BE2C (cell line): ENCODE measurements around the gene RGMB.

Experiments
- DNase-seq: peaks from one replicate; pipeline ENCODE4 v3.0.0-alpha.2; 2020
- H3K27me3 ChIP-seq: fragments of 250-450 bp; sonication (Bioruptor Pico); 2 replicates; pipeline ENCODE4 v1.5.1; 2020; ENCODE audit warnings: mild to moderate bottlenecking
- H3K36me3 ChIP-seq: fragments of 250-450 bp; sonication (Bioruptor Pico); 2 replicates; pipeline ENCODE4 v1.5.1; 2020; ENCODE audit warnings: mild to moderate bottlenecking
- H3K4me1 ChIP-seq: fragments of 250-450 bp; sonication (Bioruptor Pico); 2 replicates; pipeline ENCODE4 v1.5.1; 2020
- H3K4me3 ChIP-seq: 2 replicates; pipeline ENCODE4 v1.5.1; 2011; ENCODE audit warnings: low read depth, low read length
- H3K9me3 ChIP-seq: fragments of 250-450 bp; sonication (Bioruptor Pico); 2 replicates; pipeline ENCODE4 v1.5.1; 2020
- TF ChIP-seq, protein P1 (sequence below): IDR thresholded peaks from 2 replicates; pipeline ENCODE4 v1.5.1; 2012; ENCODE audit warnings: mild to moderate bottlenecking, low read depth, low read length

RGMB gene

DNA sequence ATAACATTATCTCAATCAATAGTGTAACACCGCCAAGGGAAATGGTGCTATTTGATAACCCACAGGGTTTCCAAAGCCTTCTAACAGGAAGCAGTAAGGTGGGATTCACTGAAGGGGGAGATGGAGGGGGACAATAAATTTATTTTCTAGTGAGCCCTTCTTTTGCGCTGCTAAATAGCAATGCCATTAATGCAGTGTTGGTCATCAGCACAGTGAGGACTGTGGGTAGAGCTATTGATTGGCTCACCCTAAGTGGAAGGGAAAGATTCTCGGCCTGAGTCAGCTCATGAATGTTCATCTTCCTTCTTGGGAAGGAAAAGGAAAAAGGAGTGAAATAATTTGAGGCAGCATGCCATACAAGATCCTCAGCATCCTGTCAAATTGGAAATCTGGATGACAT is 25.4 kb downstream of the RGMB start:
- no peak for DNase-seq
- Histone ChIP-seq H3K9me3 (no peaks in the 10 kb centered on the region), H3K4me3 (no peak overlapping the region), H3K36me3 (peaks cover 8% of the 10 kb centered on the region), H3K4me1 (peaks cover 13% of the 10 kb centered on the region), H3K27me3 (no peaks in the 10 kb centered on the region)
- TF ChIP-seq, protein P1, sequence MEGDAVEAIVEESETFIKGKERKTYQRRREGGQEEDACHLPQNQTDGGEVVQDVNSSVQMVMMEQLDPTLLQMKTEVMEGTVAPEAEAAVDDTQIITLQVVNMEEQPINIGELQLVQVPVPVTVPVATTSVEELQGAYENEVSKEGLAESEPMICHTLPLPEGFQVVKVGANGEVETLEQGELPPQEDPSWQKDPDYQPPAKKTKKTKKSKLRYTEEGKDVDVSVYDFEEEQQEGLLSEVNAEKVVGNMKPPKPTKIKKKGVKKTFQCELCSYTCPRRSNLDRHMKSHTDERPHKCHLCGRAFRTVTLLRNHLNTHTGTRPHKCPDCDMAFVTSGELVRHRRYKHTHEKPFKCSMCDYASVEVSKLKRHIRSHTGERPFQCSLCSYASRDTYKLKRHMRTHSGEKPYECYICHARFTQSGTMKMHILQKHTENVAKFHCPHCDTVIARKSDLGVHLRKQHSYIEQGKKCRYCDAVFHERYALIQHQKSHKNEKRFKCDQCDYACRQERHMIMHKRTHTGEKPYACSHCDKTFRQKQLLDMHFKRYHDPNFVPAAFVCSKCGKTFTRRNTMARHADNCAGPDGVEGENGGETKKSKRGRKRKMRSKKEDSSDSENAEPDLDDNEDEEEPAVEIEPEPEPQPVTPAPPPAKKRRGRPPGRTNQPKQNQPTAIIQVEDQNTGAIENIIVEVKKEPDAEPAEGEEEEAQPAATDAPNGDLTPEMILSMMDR: no peak

- H3K4me3 ChIP-seq: no peak overlapping the region
- H3K9me3 ChIP-seq: peaks cover 7% of the 10 kb centered on the region
- H3K4me1 ChIP-seq: no peaks in the 10 kb centered on the region
- H3K36me3 ChIP-seq: no peaks in the 10 kb centered on the region
- TF ChIP-seq, protein P1: no peak
- no peak for DNase-seq
- H3K27me3 ChIP-seq: no peaks in the 10 kb centered on the region
These were observed 30.6 kb downstream of the RGMB start for GRCh38 chr5:98804066-98804465.

GRCh38 chr5:98805070-98805469 is 31.6 kb downstream of the RGMB start:
- H3K4me3 ChIP-seq: no peak overlapping the region
- TF ChIP-seq, protein P1: no peak
- DNase-seq: no peak

DNA sequence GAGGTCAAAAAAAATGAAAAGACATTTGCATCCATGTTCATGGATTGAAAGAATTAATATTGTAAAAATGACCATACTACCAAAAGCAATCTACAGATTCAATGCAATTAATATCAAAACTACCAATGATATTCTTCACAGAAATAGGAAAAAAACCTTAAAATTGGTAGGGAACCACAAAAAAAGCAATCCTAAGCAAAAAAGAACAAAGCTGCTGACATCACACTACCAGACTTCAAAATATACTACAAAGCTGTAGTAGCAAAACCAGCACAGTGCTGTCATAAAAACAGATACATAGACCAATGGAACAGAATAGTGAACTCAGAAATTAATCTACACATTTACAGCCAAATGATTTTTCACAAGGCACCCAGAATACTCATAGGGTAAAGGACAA is 34.3 kb downstream of the RGMB start:
- H3K9me3 ChIP-seq: peaks cover 7% of the 10 kb centered on the region
- TF ChIP-seq, protein P1: no peak
- no peak overlapping the region for H3K4me3 ChIP-seq
- no peak for DNase-seq
- H3K36me3 ChIP-seq: no peaks in the 10 kb centered on the region
- no peaks in the 10 kb centered on the region for H3K27me3 ChIP-seq
- no peaks in the 10 kb centered on the region for H3K4me1 ChIP-seq

More at GRCh38 chr5:98805070-98805469, 31.6 kb downstream of the RGMB start:
- Histone ChIP-seq H3K36me3 (no peaks in the 10 kb centered on the region), H3K4me1 (no peaks in the 10 kb centered on the region), H3K9me3 (peaks cover 7% of the 10 kb centered on the region), H3K27me3 (no peaks in the 10 kb centered on the region)

GRCh38 chr5:98810206-98810605 is 36.7 kb downstream of the RGMB start:
- H3K36me3 ChIP-seq: no peaks in the 10 kb centered on the region
- no peak overlapping the region for H3K4me3 ChIP-seq
- H3K9me3 ChIP-seq: peaks cover 7% of the 10 kb centered on the region
- TF ChIP-seq, protein P1: no peak
- no peaks in the 10 kb centered on the region for H3K27me3 ChIP-seq
- DNase-seq: no peak
- H3K4me1 ChIP-seq: no peaks in the 10 kb centered on the region

DNA sequence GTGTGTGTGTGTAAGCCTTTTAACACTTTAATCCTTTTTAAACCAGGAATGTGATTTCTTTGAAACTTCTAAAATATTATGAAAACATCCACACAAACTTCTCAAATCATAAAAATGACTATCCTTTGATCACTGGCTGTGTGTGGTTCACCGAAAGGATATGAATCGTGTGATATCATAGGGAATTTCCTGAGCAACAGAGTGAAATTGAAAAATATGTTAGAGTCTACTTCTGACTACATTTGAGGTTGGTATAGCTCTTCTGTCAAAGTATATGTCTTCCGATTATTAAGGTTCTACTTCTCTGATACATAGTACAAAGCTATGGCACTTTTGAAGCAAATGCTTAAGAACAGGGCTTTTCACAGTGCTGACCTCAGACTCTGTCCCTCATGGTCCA is 40.3 kb downstream of the RGMB start:
- no peaks in the 10 kb centered on the region for H3K9me3 ChIP-seq
- H3K4me3 ChIP-seq: no peak overlapping the region
- DNase-seq: no peak
- peaks cover 3% of the 10 kb centered on the region; the same call in 1 of the 2 replicates for H3K4me1 ChIP-seq
- 0 out of 2 replicates have a peak, but pooled peaks cover 4% of the 10 kb centered on the region for H3K27me3 ChIP-seq
- TF ChIP-seq, protein P1: no peak
- no peaks in the 10 kb centered on the region for H3K36me3 ChIP-seq
